Neural progenitor cell (in vitro differentiated cells): ENCODE data around the gene RGS6. TPM values are rescaled to one million over a fixed set of nuclear protein-coding genes. Genes with fewer than 3 reads are reported as not detected.

Experiments
- DNase-seq: peaks from one replicate; pipeline ENCODE4 v3.0.0-alpha.2; 2016; ENCODE audit warnings: low spot score
- H2AFZ ChIP-seq: fragments of 200-600 bp; sonication (generic); replicated peaks from 2 replicates; pipeline ENCODE4 v1.6.1; 2016; ENCODE audit warnings: antibody characterized with exemption
- H3F3A ChIP-seq: fragments of 200-600 bp; sonication (generic); 2 replicates; pipeline ENCODE4 v1.6.1; 2016; ENCODE audit warnings: antibody characterized with exemption, low read depth
- H3K27ac ChIP-seq: fragments of 200-600 bp; sonication (generic); 2 replicates; pipeline ENCODE4 v1.5.1; 2016; ENCODE audit warnings: mild to moderate bottlenecking
- H3K27me3 ChIP-seq: fragments of 200-600 bp; sonication (generic); 2 replicates; pipeline ENCODE4 v1.6.1; 2016; ENCODE audit warnings: mild to moderate bottlenecking, moderate library complexity
- H3K36me3 ChIP-seq: fragments of 200-600 bp; sonication (generic); 2 replicates; pipeline ENCODE4 v1.5.1; 2016
- H3K4me1 ChIP-seq: fragments of 200-600 bp; sonication (generic); 2 replicates; pipeline ENCODE4 v1.6.1; 2016; ENCODE audit warnings: mixed run types
- H3K4me2 ChIP-seq: fragments of 200-600 bp; sonication (generic); 2 replicates; pipeline ENCODE4 v1.6.1; 2016
- H3K4me3 ChIP-seq: fragments of 200-600 bp; sonication (generic); 2 replicates; pipeline ENCODE4 v1.5.1; 2016
- H3K79me2 ChIP-seq: fragments of 200-600 bp; sonication (generic); 2 replicates; pipeline ENCODE4 v1.6.1; 2016; ENCODE audit warnings: low read depth
- H3K9ac ChIP-seq: fragments of 200-600 bp; sonication (generic); 2 replicates; pipeline ENCODE4 v1.6.1; 2016
- H3K9me3 ChIP-seq: fragments of 200-600 bp; sonication (generic); 2 replicates; pipeline ENCODE4 v1.5.1; 2016; ENCODE audit warnings: low read depth
- H4K20me1 ChIP-seq: fragments of 200-600 bp; sonication (generic); 2 replicates; pipeline ENCODE4 v1.6.1; 2016; ENCODE audit warnings: low read depth
- H3K27ac Mint-ChIP-seq: 3 replicates; pipeline ENCODE4 v1.8.0; 2021; ENCODE audit warnings: mixed read lengths
- H3K27me3 Mint-ChIP-seq: 2 replicates; pipeline ENCODE4 v1.8.0; 2022; ENCODE audit warnings: low read depth, mild to moderate bottlenecking, inconsistent platforms, moderate library complexity, mixed read lengths; ENCODE audit not compliant: insufficient read depth
- H3K36me3 Mint-ChIP-seq: 3 replicates; pipeline ENCODE4 v1.8.0; 2021; ENCODE audit warnings: mixed read lengths
- H3K4me1 Mint-ChIP-seq: 3 replicates; pipeline ENCODE4 v1.8.0; 2021; ENCODE audit warnings: mixed read lengths
- H3K4me3 Mint-ChIP-seq: 3 replicates; pipeline ENCODE4 v1.8.0; 2021; ENCODE audit warnings: mild to moderate bottlenecking, moderate library complexity, mixed read lengths
- H3K9me3 Mint-ChIP-seq: 3 replicates; pipeline ENCODE4 v1.8.0; 2020; ENCODE audit warnings: mixed read lengths
- CTCF ChIP-seq: fragments of 200-600 bp; sonication (generic); IDR thresholded peaks from 2 replicates; pipeline ENCODE4 v1.5.1; 2017; ENCODE audit warnings: antibody characterized with exemption, mild to moderate bottlenecking
- EZH2 ChIP-seq: fragments of 200-600 bp; sonication (generic); IDR thresholded peaks from 2 replicates; pipeline ENCODE4 v1.6.1; 2017; ENCODE audit warnings: antibody characterized with exemption, mild to moderate bottlenecking, moderate library complexity
- EZH2phosphoT487 ChIP-seq: fragments of 200-600 bp; sonication (generic); IDR thresholded peaks from 2 replicates; pipeline ENCODE4 v1.6.1; 2017; ENCODE audit warnings: antibody characterized with exemption
- total RNA-seq: library from RNA; depleted of rRNA; stranded (reverse); fragments of >200 nt; gene quantifications from 2 replicates; pipeline ENCODE4 v1.2.3, GENCODE V29; 2015; ENCODE audit warnings: low replicate concordance

Gene RGS6
- total RNA-seq, 1 donor from 2014 or later: 0.80 TPM

GRCh38 chr14:72554994-72555608 lies 622.9 kb downstream of the RGS6 start:
- DNase-seq: no peak

GRCh38 chr14:72555609-72556000 lies 623.4 kb downstream of the RGS6 start:
- Mint-ChIP-seq H3K9me3 (no peaks in the 10 kb centered on the region), H3K4me1 (peaks cover 19% of the 10 kb centered on the region), H3K4me3 (no peak overlapping the region), H3K27me3 (no peaks in the 10 kb centered on the region), H3K27ac (no peak overlapping the region), H3K36me3 (no peaks in the 10 kb centered on the region)
- no peak overlapping the region for H3K27ac ChIP-seq
- TF ChIP-seq EZH2 (no peak), EZH2phosphoT487 (no peak), CTCF (no peak)
- no peak overlapping the region for H3K4me2 ChIP-seq
- H3K4me3 ChIP-seq: no peak overlapping the region
- H4K20me1 ChIP-seq: no peaks in the 10 kb centered on the region
- H3K4me1 ChIP-seq: peaks cover 21% of the 10 kb centered on the region
- no peaks in the 10 kb centered on the region for H3K36me3 ChIP-seq
- no peaks in the 10 kb centered on the region for H3K27me3 ChIP-seq
- H3F3A ChIP-seq: no peaks in the 10 kb centered on the region
- no peak overlapping the region for H2AFZ ChIP-seq
- no peak for DNase-seq
- H3K79me2 ChIP-seq: no peaks in the 10 kb centered on the region
- H3K9ac ChIP-seq: no peak overlapping the region
- H3K9me3 ChIP-seq: no peaks in the 10 kb centered on the region

More at GRCh38 chr14:72554994-72555608, 622.9 kb downstream of the RGS6 start:
- Mint-ChIP-seq H3K4me1 (peaks cover 18% of the 10 kb centered on the region), H3K9me3 (no peaks in the 10 kb centered on the region), H3K27ac (no peak overlapping the region), H3K27me3 (no peaks in the 10 kb centered on the region), H3K36me3 (no peaks in the 10 kb centered on the region), H3K4me3 (no peak overlapping the region)
- Histone ChIP-seq H3K27ac (no peak overlapping the region), H3K4me2 (no peak overlapping the region), H3K4me1 (peaks cover 20% of the 10 kb centered on the region), H4K20me1 (no peaks in the 10 kb centered on the region), H3K79me2 (no peaks in the 10 kb centered on the region), H3K27me3 (no peaks in the 10 kb centered on the region), H3F3A (no peaks in the 10 kb centered on the region), H3K9me3 (no peaks in the 10 kb centered on the region), H3K36me3 (no peaks in the 10 kb centered on the region), H3K4me3 (no peak overlapping the region), H2AFZ (no peak overlapping the region), H3K9ac (no peak overlapping the region)
- TF ChIP-seq EZH2 (no peak), CTCF (peak; percentile 5)

- no peaks in the 10 kb centered on the region for H4K20me1 ChIP-seq
- Mint-ChIP-seq H3K4me1 (peaks cover 22% of the 10 kb centered on the region), H3K27ac (no peak overlapping the region), H3K4me3 (no peak overlapping the region), H3K27me3 (peaks cover 4% of the 10 kb centered on the region), H3K36me3 (no peaks in the 10 kb centered on the region), H3K9me3 (no peaks in the 10 kb centered on the region)
- H3K9me3 ChIP-seq: no peaks in the 10 kb centered on the region
- no peak for DNase-seq
- H3K4me3 ChIP-seq: no peak overlapping the region
- no peak overlapping the region for H3K4me2 ChIP-seq
- no peak overlapping the region for H2AFZ ChIP-seq
- TF ChIP-seq EZH2 (no peak), EZH2phosphoT487 (no peak), CTCF (no peak)
- no peaks in the 10 kb centered on the region for H3K36me3 ChIP-seq
- no peaks in the 10 kb centered on the region for H3K27me3 ChIP-seq
- no peaks in the 10 kb centered on the region for H3K79me2 ChIP-seq
- no peaks in the 10 kb centered on the region for H3F3A ChIP-seq
- peaks cover 21% of the 10 kb centered on the region for H3K4me1 ChIP-seq
- H3K9ac ChIP-seq: no peak overlapping the region
- no peak overlapping the region for H3K27ac ChIP-seq
Observed at GRCh38 chr14:72557671-72558070, 625.4 kb downstream of the RGS6 start.
